IMR-90 (cell line): ENCODE results near the gene OTOGL. TPM values are rescaled to one million over a fixed set of nuclear protein-coding genes. Genes with fewer than 3 reads are reported as not detected.

Experiments used
- ATAC-seq: fragments of 200-7000 bp; cut with Tn5 transposase; 2 replicates; pipeline ENCODE4 v1.9.1; 2020; ENCODE audit warnings: low read depth, mild to moderate bottlenecking, moderate library complexity
- BruUV-seq: library from RNA; stranded (reverse); fragments of 400-500 nt; replicated peaks from 2 replicates; lab custom pipeline; 2021; lab: Mats Ljungman, UMichigan
- CTCF ChIA-PET: fragments of 300-600 bp; formaldehyde crosslinking; extraction: SDS; loops from one replicate; lab custom pipeline; 2021; ENCODE audit warnings: antibody characterized with exemption; lab: Yijun Ruan, JAX
- POLR2A ChIA-PET: fragments of 300-600 bp; sonication (Branson Sonifier 250); formaldehyde crosslinking; loops from one replicate; lab custom pipeline; 2022; ENCODE audit warnings: antibody characterized with exemption; ENCODE audit not compliant: unreplicated experiment; lab: Charles Lee
- DNase-seq: peaks from one replicate; pipeline ENCODE4 v3.0.0; 2013
- H2AFZ ChIP-seq: replicated peaks from 2 replicates; pipeline ENCODE3; 2013; ENCODE audit warnings: low read length, mild to moderate bottlenecking; ENCODE audit not compliant: poor library complexity
- H2AK5ac ChIP-seq: 2 replicates; pipeline ENCODE4 v1.6.1; 2013; ENCODE audit warnings: low read depth, low read length, inconsistent platforms
- H2AK9ac ChIP-seq: replicated peaks from 2 replicates; pipeline ENCODE3; 2013; ENCODE audit warnings: mild to moderate bottlenecking, low read depth, low read length, moderate library complexity; ENCODE audit not compliant: poor library complexity
- H2BK120ac ChIP-seq: 2 replicates; pipeline ENCODE4 v1.6.1; 2013; ENCODE audit warnings: low read depth, low read length, inconsistent platforms
- H2BK15ac ChIP-seq: 3 replicates; pipeline ENCODE4 v1.6.1; 2013; ENCODE audit warnings: low read depth, low read length, inconsistent platforms
- H2BK20ac ChIP-seq: 2 replicates; pipeline ENCODE4 v1.6.1; 2013; ENCODE audit warnings: low read depth, mild to moderate bottlenecking, inconsistent platforms, low read length, moderate library complexity
- H2BK5ac ChIP-seq: 2 replicates; pipeline ENCODE4 v1.6.1; 2013; ENCODE audit warnings: mild to moderate bottlenecking, low read depth, low read length, inconsistent platforms; ENCODE audit not compliant: poor library complexity, severe bottlenecking
- H3K14ac ChIP-seq: replicated peaks from 2 replicates; pipeline ENCODE4 v1.6.1; 2013; ENCODE audit warnings: low read depth, low read length, inconsistent platforms
- H3K18ac ChIP-seq: 2 replicates; pipeline ENCODE4 v1.6.1; 2013; ENCODE audit warnings: low read depth, low read length, control low read depth
- H3K23ac ChIP-seq: 2 replicates; pipeline ENCODE4 v1.6.1; 2013; ENCODE audit warnings: low read depth, low read length, inconsistent platforms
- H3K27ac ChIP-seq: 2 replicates; pipeline ENCODE4 v1.5.1; 2013; ENCODE audit warnings: mild to moderate bottlenecking, control low read depth, low read length; ENCODE audit not compliant: insufficient read depth
- H3K27me3 ChIP-seq: 2 replicates; pipeline ENCODE4 v1.6.1; 2013; ENCODE audit warnings: low read length; ENCODE audit not compliant: control insufficient read depth, insufficient read depth
- H3K36me3 ChIP-seq: 2 replicates; pipeline ENCODE4 v1.6.1; 2013; ENCODE audit warnings: low read length, mixed read lengths; ENCODE audit not compliant: control insufficient read depth, insufficient read depth
- H3K4ac ChIP-seq: 2 replicates; pipeline ENCODE4 v1.6.1; 2013; ENCODE audit warnings: low read depth, low read length, inconsistent platforms
- H3K4me1 ChIP-seq: 2 replicates; pipeline ENCODE4 v1.6.1; 2013; ENCODE audit warnings: low read length, mixed read lengths; ENCODE audit not compliant: control insufficient read depth, insufficient read depth
- H3K4me2 ChIP-seq: 2 replicates; pipeline ENCODE4 v1.6.1; 2013; ENCODE audit warnings: low read depth, mild to moderate bottlenecking, control low read depth, low read length, moderate library complexity
- H3K4me3 ChIP-seq: 2 replicates; pipeline ENCODE4 v1.5.1; 2013; ENCODE audit warnings: low read depth, mild to moderate bottlenecking, control low read depth, low read length, moderate library complexity; ENCODE audit not compliant: insufficient read depth
- H3K56ac ChIP-seq: 2 replicates; pipeline ENCODE4 v1.6.1; 2013; ENCODE audit warnings: low read length, inconsistent platforms; ENCODE audit not compliant: insufficient read depth; ENCODE audit errors: extremely low read depth
- H3K79me1 ChIP-seq, 2 experiments: 2 replicates each; pipeline ENCODE4 v1.6.1; 2013; ENCODE audit warnings: low read length in 2 of 2, inconsistent platforms in 1 of 2, low read depth in 1 of 2
- H3K9ac ChIP-seq: 2 replicates; pipeline ENCODE4 v1.6.1; 2013; ENCODE audit warnings: low read depth, low read length, control low read depth
- H3K9me1 ChIP-seq: 2 replicates; pipeline ENCODE4 v1.6.1; 2013; ENCODE audit warnings: low read length, inconsistent platforms; ENCODE audit not compliant: insufficient read depth
- H3K9me3 ChIP-seq: 2 replicates; pipeline ENCODE4 v1.6.1; 2013; ENCODE audit warnings: low read length; ENCODE audit not compliant: control insufficient read depth, insufficient read depth
- H4K20me1 ChIP-seq: 2 replicates; pipeline ENCODE4 v1.6.1; 2013; ENCODE audit warnings: low read length, inconsistent platforms; ENCODE audit not compliant: insufficient read depth
- H4K5ac ChIP-seq: 2 replicates; pipeline ENCODE4 v1.6.1; 2013; ENCODE audit warnings: mild to moderate bottlenecking, low read depth, low read length, control low read depth
- H4K8ac ChIP-seq, 2 experiments: 2 replicates each; pipeline ENCODE4 v1.6.1; 2013; ENCODE audit warnings: low read depth in 2 of 2, low read length in 2 of 2, control low read depth in 1 of 2, inconsistent platforms in 1 of 2
- H4K91ac ChIP-seq: 2 replicates; pipeline ENCODE4 v1.6.1; 2013; ENCODE audit warnings: low read depth, low read length, inconsistent platforms; ENCODE audit not compliant: insufficient read depth
- CEBPB ChIP-seq: IDR thresholded peaks from 2 replicates; pipeline ENCODE4 v1.6.1; 2012; ENCODE audit warnings: low read depth, low read length, improper control_type of control experiment
- CHD1 ChIP-seq: IDR thresholded peaks from 2 replicates; pipeline ENCODE4 v1.6.1; 2012; ENCODE audit warnings: low read depth, low read length, improper control_type of control experiment
- MAZ ChIP-seq: IDR thresholded peaks from 2 replicates; pipeline ENCODE4 v1.6.1; 2012; ENCODE audit warnings: low read depth, mild to moderate bottlenecking, low read length, improper control_type of control experiment, moderate library complexity, borderline replicate concordance
- MXI1 ChIP-seq: IDR thresholded peaks from 2 replicates; pipeline ENCODE4 v1.6.1; 2012; ENCODE audit warnings: low read depth, mild to moderate bottlenecking, low read length, moderate library complexity, borderline replicate concordance
- NFE2L2 ChIP-seq: fragments of 150-350 bp; IDR thresholded peaks from 2 replicates; pipeline ENCODE4 v1.6.1; 2016; ENCODE audit warnings: low read depth, mild to moderate bottlenecking, low read length
- RAD21 ChIP-seq: IDR thresholded peaks from 2 replicates; pipeline ENCODE4 v1.6.1; 2012; ENCODE audit warnings: low read length, improper control_type of control experiment
- RFX5 ChIP-seq: IDR thresholded peaks from 2 replicates; pipeline ENCODE4 v1.8.0; 2012; ENCODE audit warnings: low read depth, mild to moderate bottlenecking, low read length, moderate library complexity
- SMC3 ChIP-seq: fragments of 150-350 bp; IDR thresholded peaks from 2 replicates; pipeline ENCODE4 v1.6.1; 2016; ENCODE audit warnings: low read depth, mild to moderate bottlenecking, antibody characterized with exemption, low read length, moderate library complexity
- dilution Hi-C: fragments of 300-500 bp; cut with HindIII; formaldehyde crosslinking; loops from one replicate; pipeline ENCODE4 v1.14.3; 2018; ENCODE audit warnings: low sequenced_read_pairs; ENCODE audit not compliant: unreplicated experiment
- in situ Hi-C: fragments of 300-500 bp; cut with MboI; formaldehyde crosslinking; loops from 3 replicates; pipeline ENCODE4 v1.14.3; 2019; ENCODE audit warnings: low sequenced_read_pairs, inconsistent platforms, mixed read lengths
- intact Hi-C: fragments of 100-400 bp; cut with micrococcal nuclease; formaldehyde crosslinking; loops from 2 replicates; pipeline ENCODE4 v1.10.0; 2022
- polyA plus RNA-seq, 3 experiments: library from polyadenylated mRNA; depleted of rRNA; stranded (reverse); fragments of >200 nt; gene quantifications; 2 replicates each; pipeline ENCODE4 v1.2.3, GENCODE V29; 2012; ENCODE audit warnings: low replicate concordance in 1 of 3
- total RNA-seq: library from RNA; depleted of rRNA; stranded (reverse); fragments of >200 nt; gene quantifications from 2 replicates; pipeline ENCODE4 v1.2.3, GENCODE V29; 2012
- TF ChIP-seq, protein P1 (sequence below): fragments of 150-350 bp; IDR thresholded peaks from 2 replicates; pipeline ENCODE4 v1.6.1; 2017; ENCODE audit warnings: mild to moderate bottlenecking, antibody characterized with exemption, low read length, low read depth
- TF ChIP-seq, protein P2 (sequence below): conservative IDR thresholded peaks from 2 replicates; pipeline ENCODE4 v1.5.1; 2012; ENCODE audit warnings: mild to moderate bottlenecking, low read depth, low read length, improper control_type of control experiment
- TF ChIP-seq, protein P3 (sequence below): fragments of 150-350 bp; IDR thresholded peaks from 2 replicates; pipeline ENCODE4 v1.6.1; 2016; ENCODE audit warnings: low read depth, mild to moderate bottlenecking, low read length, moderate library complexity, borderline replicate concordance

OTOGL gene
- total and polyA plus RNA-seq, 2 of the 4 experiments (the other 2 are of a cell fraction), result 0.10 to 0.18 TPM

DNA sequence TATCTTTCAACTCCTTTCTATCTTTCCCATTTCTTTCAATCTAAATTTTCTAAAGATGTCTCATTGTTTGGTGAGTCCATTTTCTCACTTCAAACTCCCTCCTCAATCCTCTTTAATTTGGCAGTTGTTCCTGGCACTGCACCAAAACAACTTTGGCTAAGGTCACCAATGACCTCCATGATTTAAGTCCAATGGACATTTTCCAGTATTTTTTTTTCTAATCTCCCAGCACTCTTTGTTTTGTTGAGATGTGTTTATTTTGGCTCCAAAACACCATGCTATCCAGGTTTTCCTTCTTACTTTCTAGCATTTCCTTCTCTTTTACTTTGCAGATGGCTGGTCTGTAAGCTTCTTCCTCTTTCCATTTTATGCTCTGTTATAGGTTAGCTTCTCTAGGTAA, 42.5 kb upstream of the OTOGL start:
- DNase-seq (no peak), ATAC-seq (no peak)
- Histone ChIP-seq H4K8ac (no peak overlapping the region), H3K9ac (no peak overlapping the region), H3K14ac (no peak overlapping the region), H2BK20ac (no peak overlapping the region), H4K91ac (no peak overlapping the region), H3K27me3 (no peaks in the 10 kb centered on the region), H3K4me1 (peaks cover 5% of the 10 kb centered on the region; the same call in 1 of the 2 replicates), H3K9me3 (no peaks in the 10 kb centered on the region), H3K4ac (no peak overlapping the region), H2AFZ (no peak overlapping the region), H2AK5ac (no peak overlapping the region), H3K79me1 (no peaks in the 10 kb centered on the region), H3K27ac (no peak overlapping the region), H3K56ac (no peak overlapping the region), H3K18ac (no peak overlapping the region), H3K9me1 (peaks cover 2% of the 10 kb centered on the region; the same call in 1 of the 2 replicates), H4K5ac (no peak overlapping the region), H4K20me1 (no peaks in the 10 kb centered on the region), H2BK15ac (no peak overlapping the region), H3K36me3 (no peaks in the 10 kb centered on the region), H2AK9ac (no peak overlapping the region), H2BK120ac (no peak overlapping the region), H3K4me2 (no peak overlapping the region), H2BK5ac (no peak overlapping the region), H3K23ac (no peak overlapping the region), H3K4me3 (no peak overlapping the region)
- in situ Hi-C loops (no loop called here), intact Hi-C loops (no loop called here), dilution Hi-C loops (no loop called here)
- TF ChIP-seq RFX5, result no peak
- TF ChIP-seq MAZ, result no peak
- no peak for TF ChIP-seq MXI1
- no peak for TF ChIP-seq CHD1
- TF ChIP-seq, protein P1, sequence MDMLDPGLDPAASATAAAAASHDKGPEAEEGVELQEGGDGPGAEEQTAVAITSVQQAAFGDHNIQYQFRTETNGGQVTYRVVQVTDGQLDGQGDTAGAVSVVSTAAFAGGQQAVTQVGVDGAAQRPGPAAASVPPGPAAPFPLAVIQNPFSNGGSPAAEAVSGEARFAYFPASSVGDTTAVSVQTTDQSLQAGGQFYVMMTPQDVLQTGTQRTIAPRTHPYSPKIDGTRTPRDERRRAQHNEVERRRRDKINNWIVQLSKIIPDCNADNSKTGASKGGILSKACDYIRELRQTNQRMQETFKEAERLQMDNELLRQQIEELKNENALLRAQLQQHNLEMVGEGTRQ, result no peak
- TF ChIP-seq SMC3, result no peak
- TF ChIP-seq NFE2L2, result no peak
- TF ChIP-seq, protein P2, sequence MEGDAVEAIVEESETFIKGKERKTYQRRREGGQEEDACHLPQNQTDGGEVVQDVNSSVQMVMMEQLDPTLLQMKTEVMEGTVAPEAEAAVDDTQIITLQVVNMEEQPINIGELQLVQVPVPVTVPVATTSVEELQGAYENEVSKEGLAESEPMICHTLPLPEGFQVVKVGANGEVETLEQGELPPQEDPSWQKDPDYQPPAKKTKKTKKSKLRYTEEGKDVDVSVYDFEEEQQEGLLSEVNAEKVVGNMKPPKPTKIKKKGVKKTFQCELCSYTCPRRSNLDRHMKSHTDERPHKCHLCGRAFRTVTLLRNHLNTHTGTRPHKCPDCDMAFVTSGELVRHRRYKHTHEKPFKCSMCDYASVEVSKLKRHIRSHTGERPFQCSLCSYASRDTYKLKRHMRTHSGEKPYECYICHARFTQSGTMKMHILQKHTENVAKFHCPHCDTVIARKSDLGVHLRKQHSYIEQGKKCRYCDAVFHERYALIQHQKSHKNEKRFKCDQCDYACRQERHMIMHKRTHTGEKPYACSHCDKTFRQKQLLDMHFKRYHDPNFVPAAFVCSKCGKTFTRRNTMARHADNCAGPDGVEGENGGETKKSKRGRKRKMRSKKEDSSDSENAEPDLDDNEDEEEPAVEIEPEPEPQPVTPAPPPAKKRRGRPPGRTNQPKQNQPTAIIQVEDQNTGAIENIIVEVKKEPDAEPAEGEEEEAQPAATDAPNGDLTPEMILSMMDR, result no peak
- TF ChIP-seq, protein P3, sequence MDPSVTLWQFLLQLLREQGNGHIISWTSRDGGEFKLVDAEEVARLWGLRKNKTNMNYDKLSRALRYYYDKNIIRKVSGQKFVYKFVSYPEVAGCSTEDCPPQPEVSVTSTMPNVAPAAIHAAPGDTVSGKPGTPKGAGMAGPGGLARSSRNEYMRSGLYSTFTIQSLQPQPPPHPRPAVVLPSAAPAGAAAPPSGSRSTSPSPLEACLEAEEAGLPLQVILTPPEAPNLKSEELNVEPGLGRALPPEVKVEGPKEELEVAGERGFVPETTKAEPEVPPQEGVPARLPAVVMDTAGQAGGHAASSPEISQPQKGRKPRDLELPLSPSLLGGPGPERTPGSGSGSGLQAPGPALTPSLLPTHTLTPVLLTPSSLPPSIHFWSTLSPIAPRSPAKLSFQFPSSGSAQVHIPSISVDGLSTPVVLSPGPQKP, result no peak
- TF ChIP-seq RAD21, result no peak
- no peak for TF ChIP-seq CEBPB
- ChIA-PET CTCF (no interaction called here), POLR2A (no interaction called here)
- no TSS peak for BruUV-seq
